Measurements from ENCODE around the gene GABARAP. TPM values are rescaled to one million over a fixed set of nuclear protein-coding genes. Genes with fewer than 3 reads are reported as not detected.

GABARAP gene
- total RNA-seq, 2 donors from 2014 or later, result 187 to 446 TPM

- H3K4me1 ChIP-seq (ENCODE audit: control insufficient read depth in 1 of 2, low read depth in 2 of 2), result no peaks in the 10 kb centered on the region
- ATAC-seq (ENCODE audit: insufficient number of reproducible peaks, low FRiP score, low read depth), result no peak
- DNase-seq (ENCODE audit: low spot score), result no peak
- H3K27ac ChIP-seq, result no peak overlapping the region
- H3K36me3 ChIP-seq, result peaks cover 36% of the 10 kb centered on the region
- no peak overlapping the region for H3K4me3 ChIP-seq
- TF ChIP-seq CTCF (IDR thresholded peaks at IDR 0.05), result no peak
- H3K27me3 ChIP-seq (replicated peaks; ENCODE audit: insufficient read depth), result no peaks in the 10 kb centered on the region
- H3K9me3 ChIP-seq, result no peaks in the 10 kb centered on the region
Measured at GRCh38 chr17:7191571-7192270, 50.5 kb downstream of the GABARAP start.

- TF ChIP-seq CTCF (IDR thresholded peaks at IDR 0.05), result no peak
- H3K4me3 ChIP-seq, result no peak overlapping the region
- H3K27me3 ChIP-seq (replicated peaks; ENCODE audit: insufficient read depth), result no peaks in the 10 kb centered on the region
- ATAC-seq (ENCODE audit: insufficient number of reproducible peaks, low FRiP score, low read depth) (no peak), DNase-seq (ENCODE audit: low spot score) (no peak)
- H3K36me3 ChIP-seq, result peaks cover 31% of the 10 kb centered on the region
- H3K27ac ChIP-seq, result no peak overlapping the region
- H3K9me3 ChIP-seq, result no peaks in the 10 kb centered on the region
- no peaks in the 10 kb centered on the region for H3K4me1 ChIP-seq (ENCODE audit: control insufficient read depth in 1 of 2, low read depth in 2 of 2)
Measured at GRCh38 chr17:7191069-7191468, 51.2 kb downstream of the GABARAP start.

GRCh38 chr17:7190276-7190917, 51.9 kb downstream of the GABARAP start:
- H3K4me3 ChIP-seq, result no peak overlapping the region
- peaks cover 28% of the 10 kb centered on the region for H3K36me3 ChIP-seq
- no peak for DNase-seq (ENCODE audit: low spot score)
- no peaks in the 10 kb centered on the region for H3K4me1 ChIP-seq (ENCODE audit: control insufficient read depth in 1 of 2, low read depth in 2 of 2)
- no peaks in the 10 kb centered on the region for H3K9me3 ChIP-seq
- no peak for ATAC-seq (ENCODE audit: insufficient number of reproducible peaks, low FRiP score, low read depth)
- no peak overlapping the region for H3K27ac ChIP-seq
- no peaks in the 10 kb centered on the region for H3K27me3 ChIP-seq (replicated peaks; ENCODE audit: insufficient read depth)
- TF ChIP-seq CTCF (IDR thresholded peaks at IDR 0.05), result no peak

Other genes with a start within 250 kb of the GABARAP start
- gene ALOX12, start 246.4 kb downstream of the GABARAP start, total RNA-seq, result not detected
- gene RNASEK, start 229.8 kb downstream of the GABARAP start, total RNA-seq, result 100 to 1,000 TPM in 1 of 2 donors, 10 to 100 TPM in 1; 99.5 to 164 TPM
- 1 to 10 TPM in 1 of 2 donors, under 1 TPM in 1; 0.95 to 5.7 TPM for gene BCL6B, start 219.4 kb downstream of the GABARAP start, total RNA-seq
- under 1 TPM in 1 of 2 donors, not detected in 1; 0.56 TPM for gene SLC16A13, start 206.4 kb downstream of the GABARAP start, total RNA-seq
- under 1 TPM in 1 of 2 donors, not detected in 1; 0.27 TPM for gene SLC16A11, start 198.4 kb downstream of the GABARAP start, total RNA-seq
- gene CLEC10A, start 162.2 kb downstream of the GABARAP start, total RNA-seq, result 1 to 10 TPM; 3.2 to 5.8 TPM
- 1 to 10 TPM; 1.4 to 8.1 TPM for gene ASGR2, start 127.6 kb downstream of the GABARAP start, total RNA-seq
- gene ASGR1, start 63.1 kb downstream of the GABARAP start, total RNA-seq, result 1 to 10 TPM; 1.9 to 5.4 TPM
- gene DLG4, start 22.6 kb downstream of the GABARAP start, total RNA-seq, result 10 to 100 TPM; 14.0 to 14.8 TPM
- gene ACADVL, start 22.5 kb downstream of the GABARAP start, total RNA-seq, result 100 to 1,000 TPM; 369 to 471 TPM
- 10 to 100 TPM; 52.8 to 68.5 TPM for gene DVL2, start 7.9 kb downstream of the GABARAP start, total RNA-seq
- gene PHF23, start 3.0 kb downstream of the GABARAP start, total RNA-seq, result 10 to 100 TPM; 25.1 to 44.7 TPM
- gene CTDNEP1, start 9.3 kb upstream of the GABARAP start, total RNA-seq, result 10 to 100 TPM; 51.3 to 51.7 TPM
- gene ELP5, start 9.8 kb upstream of the GABARAP start, total RNA-seq, result 10 to 100 TPM; 15.8 to 19.0 TPM
- under 1 TPM in 1 of 2 donors, not detected in 1; 0.41 TPM for gene CLDN7, start 20.0 kb upstream of the GABARAP start, total RNA-seq
- gene SLC2A4, start 39.3 kb upstream of the GABARAP start, total RNA-seq, result 1 to 10 TPM; 1.2 to 7.7 TPM
- not detected for gene YBX2, start 52.2 kb upstream of the GABARAP start, total RNA-seq
- 100 to 1,000 TPM; 118 to 130 TPM for gene EIF5A, start 65.2 kb upstream of the GABARAP start, total RNA-seq
- gene GPS2, start 72.9 kb upstream of the GABARAP start, total RNA-seq, result 10 to 100 TPM; 66.5 to 100.0 TPM
- gene NEURL4, start 86.9 kb upstream of the GABARAP start, total RNA-seq, result 10 to 100 TPM; 24.4 to 45.3 TPM
- gene ACAP1, start 94.1 kb upstream of the GABARAP start, total RNA-seq, result 1 to 10 TPM; 6.8 to 9.9 TPM
- 10 to 100 TPM; 13.3 to 20.2 TPM for gene KCTD11, start 109.7 kb upstream of the GABARAP start, total RNA-seq
- not detected for gene TMEM95, start 112.7 kb upstream of the GABARAP start, total RNA-seq
- 1 to 10 TPM; 3.7 to 4.7 TPM for gene TNK1, start 138.6 kb upstream of the GABARAP start, total RNA-seq
- gene PLSCR3, start 152.1 kb upstream of the GABARAP start, total RNA-seq, result 10 to 100 TPM; 31.0 to 49.4 TPM
- 10 to 100 TPM; 27.9 to 88.9 TPM for gene TMEM256, start 161.6 kb upstream of the GABARAP start, total RNA-seq
- 10 to 100 TPM in 1 of 2 donors, 1 to 10 TPM in 1; 9.2 to 20.8 TPM for gene NLGN2, start 165.4 kb upstream of the GABARAP start, total RNA-seq
- not detected for gene SPEM1, start 177.9 kb upstream of the GABARAP start, total RNA-seq
- gene SPEM2, start 183.2 kb upstream of the GABARAP start, total RNA-seq, result not detected
- not detected for gene SPEM3, start 186.4 kb upstream of the GABARAP start, total RNA-seq
- gene TMEM102, start 193.0 kb upstream of the GABARAP start, total RNA-seq, result 1 to 10 TPM; 7.7 to 9.7 TPM
- gene FGF11, start 197.1 kb upstream of the GABARAP start, total RNA-seq, result under 1 TPM in 1 of 2 donors, not detected in 1; 0.68 TPM
- gene CHRNB1, start 202.6 kb upstream of the GABARAP start, total RNA-seq, result 10 to 100 TPM; 11.6 to 17.6 TPM
- 10 to 100 TPM; 56.2 to 72.3 TPM for gene ZBTB4, start 237.2 kb upstream of the GABARAP start, total RNA-seq
- gene SLC35G6, start 239.0 kb upstream of the GABARAP start, total RNA-seq, result not detected
- gene POLR2A, start 241.9 kb upstream of the GABARAP start, total RNA-seq, result 100 to 1,000 TPM in 1 of 2 donors, 10 to 100 TPM in 1; 77.8 to 151 TPM

Measured in thoracic aorta (tissue), 2 donors.